ENCODE measurements around the gene ELP5.

Gene ELP5

GRCh38 chr17:7292729-7293128 lies 40.7 kb downstream of the ELP5 start:
- TF ChIP-seq ZFP3 (CRISPR knock-in tag; IDR thresholded peaks at IDR 0.05) = no peak
- no peak for TF ChIP-seq CREB5 (CRISPR knock-in tag; IDR thresholded peaks at IDR 0.05; ENCODE audit: low read depth)
- TF ChIP-seq TCF4 (CRISPR knock-in tag; IDR thresholded peaks at IDR 0.05; ENCODE audit: borderline replicate concordance) = no peak
- no peak for TF ChIP-seq ZNF8 (CRISPR knock-in tag; IDR thresholded peaks at IDR 0.05)
- no peak for TF ChIP-seq TSHZ2 (CRISPR knock-in tag; IDR thresholded peaks at IDR 0.05)
- no peak for TF ChIP-seq ZNF70 (CRISPR knock-in tag; IDR thresholded peaks at IDR 0.05)
- no peak for TF ChIP-seq TOX (CRISPR knock-in tag; IDR thresholded peaks at IDR 0.05; ENCODE audit: borderline replicate concordance)
- TF ChIP-seq CSDC2 (CRISPR knock-in tag; IDR thresholded peaks at IDR 0.05) = no peak
- TF ChIP-seq ISL1 (CRISPR knock-in tag; IDR thresholded peaks at IDR 0.05) = no peak
- TF ChIP-seq CSRNP3 (CRISPR knock-in tag; IDR thresholded peaks at IDR 0.05) = no peak
- no peak for TF ChIP-seq GLIS3 (CRISPR knock-in tag; IDR thresholded peaks at IDR 0.05)
- no peak for TF ChIP-seq BACH2 (CRISPR knock-in tag; IDR thresholded peaks at IDR 0.05; ENCODE audit: borderline replicate concordance)
- TF ChIP-seq PATZ1 (CRISPR knock-in tag; IDR thresholded peaks at IDR 0.05; ENCODE audit: borderline replicate concordance) = no peak
- no peak for TF ChIP-seq SNAI2 (CRISPR knock-in tag; IDR thresholded peaks at IDR 0.05)
- no peak for TF ChIP-seq ESRRG (CRISPR knock-in tag; IDR thresholded peaks at IDR 0.05)
- no peak for TF ChIP-seq ZFP30 (CRISPR knock-in tag; IDR thresholded peaks at IDR 0.05)
- no peak for TF ChIP-seq ZC3H10 (CRISPR knock-in tag; IDR thresholded peaks at IDR 0.05)
- no peak for TF ChIP-seq RARB (CRISPR knock-in tag; IDR thresholded peaks at IDR 0.05)
- ATAC-seq = no peak

- TF ChIP-seq ARNTL (CRISPR knock-in tag; IDR thresholded peaks at IDR 0.05; ENCODE audit: borderline replicate concordance, low read depth) (no peak), ISL1 (CRISPR knock-in tag; IDR thresholded peaks at IDR 0.05) (no peak), ZFP3 (CRISPR knock-in tag; IDR thresholded peaks at IDR 0.05) (no peak), SNAI2 (CRISPR knock-in tag; IDR thresholded peaks at IDR 0.05) (no peak), TCF4 (CRISPR knock-in tag; IDR thresholded peaks at IDR 0.05; ENCODE audit: borderline replicate concordance) (no peak), ZNF8 (CRISPR knock-in tag; IDR thresholded peaks at IDR 0.05) (no peak), TSHZ2 (CRISPR knock-in tag; IDR thresholded peaks at IDR 0.05) (no peak)
- no peak for ATAC-seq
Observed at GRCh38 chr17:7293159-7293558, 41.1 kb downstream of the ELP5 start.

Data from SK-N-SH treated with all-trans-retinoic acid at 6 μM for 48 hours (cell line).